BLaER1 (cell line): Measurements from ENCODE around the gene TMEM223.
"Not testable (repeated sequence)": the region's sequence is repeated elsewhere in the genome, so short reads cannot be mapped to it uniquely, and the experiment has no call there.

ENCODE experiments used
- H3K27ac ChIP-seq: shearing (Covaris generic); formaldehyde crosslinking; 2 replicates; pipeline ENCODE4 v1.8.1; 2022
- H3K27me3 ChIP-seq: shearing (Covaris generic); formaldehyde crosslinking; 2 replicates; pipeline ENCODE4 v1.8.1; 2022
- H3K36me3 ChIP-seq: shearing (Covaris generic); formaldehyde crosslinking; 2 replicates; pipeline ENCODE4 v1.8.1; 2022
- H3K4me1 ChIP-seq: shearing (Covaris generic); formaldehyde crosslinking; 2 replicates; pipeline ENCODE4 v1.8.1; 2022
- H3K4me2 ChIP-seq: shearing (Covaris generic); formaldehyde crosslinking; 2 replicates; pipeline ENCODE4 v1.8.1; 2022
- H3K4me3 ChIP-seq: shearing (Covaris generic); formaldehyde crosslinking; 2 replicates; pipeline ENCODE4 v1.8.1; 2022
- H3K9ac ChIP-seq: shearing (Covaris generic); formaldehyde crosslinking; 2 replicates; pipeline ENCODE4 v1.8.1; 2022
- H3K9me3 ChIP-seq: shearing (Covaris generic); formaldehyde crosslinking; 2 replicates; pipeline ENCODE4 v1.8.1; 2022
- H4K20me1 ChIP-seq: shearing (Covaris generic); formaldehyde crosslinking; 2 replicates; pipeline ENCODE4 v1.8.1; 2022
- Cebpa-rat ChIP-seq: shearing (Covaris generic); IDR thresholded peaks from 2 replicates; pipeline ENCODE4 v1.8.1; 2022

TMEM223 gene

DNA sequence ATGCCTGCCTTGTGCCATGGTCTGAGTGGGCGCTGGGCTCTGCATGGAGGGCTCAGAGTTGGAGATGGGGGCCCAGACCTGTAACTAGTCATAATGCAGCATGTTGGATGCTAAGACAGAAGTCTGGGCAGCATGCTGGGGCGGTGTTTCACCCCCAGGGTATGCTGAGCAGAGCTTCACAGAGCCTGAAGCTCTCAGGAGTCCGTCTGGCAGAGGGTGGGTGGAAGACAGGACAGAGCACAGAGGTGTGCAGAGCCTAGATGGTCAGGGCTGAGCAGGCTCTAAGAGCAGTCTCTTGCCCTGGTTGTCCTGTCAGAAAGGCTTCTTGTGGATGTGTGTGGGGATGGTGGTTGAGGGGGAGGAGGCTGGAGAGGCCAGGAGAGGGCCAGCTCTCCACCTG is 13.4 kb downstream of the TMEM223 start:
- Histone ChIP-seq H3K27me3 (no peaks in the 10 kb centered on the region), H3K4me3 (no peak overlapping the region), H3K4me1 (peaks cover 5% of the 10 kb centered on the region; the same call in 1 of the 2 replicates), H3K9ac (0 out of 2 replicates have a peak overlapping the region, but pooled peaks have one; percentile 24), H3K4me2 (no peak overlapping the region), H3K9me3 (no peaks in the 10 kb centered on the region), H4K20me1 (no peaks in the 10 kb centered on the region), H3K36me3 (peaks cover 78% of the 10 kb centered on the region), H3K27ac (no peak overlapping the region)
- no peak for TF ChIP-seq Cebpa-rat

DNA sequence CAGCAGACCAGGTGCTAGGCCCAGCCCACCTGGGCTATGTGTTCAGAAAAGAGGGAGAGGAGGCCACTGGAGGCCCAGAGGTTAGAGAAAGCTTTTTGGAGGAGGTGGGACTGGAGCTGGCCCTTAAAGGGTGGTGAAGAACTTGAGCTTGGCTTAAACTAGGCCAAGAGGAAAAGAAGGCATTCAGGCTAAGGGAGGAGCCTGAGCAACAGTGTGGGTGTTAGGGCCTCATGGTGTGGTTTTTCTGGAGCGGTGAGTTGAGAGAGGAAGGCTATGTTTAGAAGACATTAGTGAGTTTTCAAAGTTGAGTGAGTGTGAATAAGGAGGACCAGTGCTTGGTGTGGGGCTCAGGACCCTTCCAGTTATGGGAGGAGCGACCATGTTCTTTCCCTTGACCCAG is 14.4 kb downstream of the TMEM223 start:
- Histone ChIP-seq H3K27me3 (no peaks in the 10 kb centered on the region), H3K4me1 (peaks cover 12% of the 10 kb centered on the region), H3K9ac (peak overlapping the region; percentile 38; the same call in 1 of the 2 replicates), H3K4me3 (no peak overlapping the region), H3K36me3 (peaks cover 68% of the 10 kb centered on the region), H3K9me3 (no peaks in the 10 kb centered on the region), H3K4me2 (0 out of 2 replicates have a peak overlapping the region, but pooled peaks have one; percentile 0), H4K20me1 (no peaks in the 10 kb centered on the region), H3K27ac (0 out of 2 replicates have a peak overlapping the region, but pooled peaks have one; percentile 18)
- TF ChIP-seq Cebpa-rat = no peak

DNA sequence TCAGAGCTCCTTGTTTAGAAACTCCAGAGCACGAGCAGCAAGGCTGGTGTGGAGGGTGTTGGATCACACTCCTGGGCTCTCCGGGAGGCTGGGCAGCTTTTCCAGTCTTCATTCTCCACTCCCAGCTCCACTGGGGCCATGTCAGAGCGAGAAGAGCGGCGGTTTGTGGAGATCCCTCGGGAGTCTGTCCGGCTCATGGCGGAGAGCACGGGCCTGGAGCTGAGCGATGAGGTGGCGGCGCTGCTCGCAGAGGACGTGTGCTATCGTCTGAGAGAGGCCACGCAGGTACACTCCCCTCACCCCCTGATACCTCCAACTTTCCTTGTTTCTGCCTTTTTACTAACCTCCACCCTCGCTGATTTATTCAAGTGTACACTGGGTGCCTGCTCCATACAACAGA is 16.2 kb downstream of the TMEM223 start:
- H4K20me1 ChIP-seq = no peaks in the 10 kb centered on the region
- no peak overlapping the region for H3K4me2 ChIP-seq
- 0 out of 2 replicates have a peak overlapping the region, but pooled peaks have one; percentile 12 for H3K9ac ChIP-seq
- H3K4me1 ChIP-seq = peaks cover 23% of the 10 kb centered on the region
- H3K27ac ChIP-seq = no peak overlapping the region
- H3K27me3 ChIP-seq = no peaks in the 10 kb centered on the region
- H3K4me3 ChIP-seq = no peak overlapping the region
- H3K9me3 ChIP-seq = no peaks in the 10 kb centered on the region
- peaks cover 58% of the 10 kb centered on the region for H3K36me3 ChIP-seq
- no peak for TF ChIP-seq Cebpa-rat

DNA sequence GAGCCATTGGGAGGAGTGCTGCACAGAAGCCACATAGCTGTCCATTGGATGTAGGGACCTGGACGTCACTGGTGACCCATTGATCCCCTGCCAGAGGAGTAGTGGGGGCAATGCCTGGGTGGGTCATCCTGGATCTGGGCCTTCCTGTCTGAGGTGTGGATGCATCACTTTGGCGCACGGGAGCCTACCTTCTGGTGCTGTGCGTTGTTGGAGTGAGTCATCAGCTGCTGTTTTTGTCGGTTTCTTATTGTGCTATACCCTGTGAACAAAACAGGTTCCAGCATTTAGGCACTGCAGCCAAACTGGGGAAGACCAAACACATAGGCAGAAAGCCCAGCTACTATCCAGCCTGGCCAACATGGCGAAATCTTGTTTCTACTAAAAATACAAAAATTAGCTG is 17.4 kb downstream of the TMEM223 start:
- Histone ChIP-seq H3K4me1 (peaks cover 35% of the 10 kb centered on the region), H3K4me2 (no peak overlapping the region), H3K27ac (no peak overlapping the region), H3K9ac (no peak overlapping the region), H3K27me3 (no peaks in the 10 kb centered on the region), H3K9me3 (no peaks in the 10 kb centered on the region), H4K20me1 (no peaks in the 10 kb centered on the region), H3K4me3 (no peak overlapping the region), H3K36me3 (peaks cover 47% of the 10 kb centered on the region)
- no peak for TF ChIP-seq Cebpa-rat

DNA sequence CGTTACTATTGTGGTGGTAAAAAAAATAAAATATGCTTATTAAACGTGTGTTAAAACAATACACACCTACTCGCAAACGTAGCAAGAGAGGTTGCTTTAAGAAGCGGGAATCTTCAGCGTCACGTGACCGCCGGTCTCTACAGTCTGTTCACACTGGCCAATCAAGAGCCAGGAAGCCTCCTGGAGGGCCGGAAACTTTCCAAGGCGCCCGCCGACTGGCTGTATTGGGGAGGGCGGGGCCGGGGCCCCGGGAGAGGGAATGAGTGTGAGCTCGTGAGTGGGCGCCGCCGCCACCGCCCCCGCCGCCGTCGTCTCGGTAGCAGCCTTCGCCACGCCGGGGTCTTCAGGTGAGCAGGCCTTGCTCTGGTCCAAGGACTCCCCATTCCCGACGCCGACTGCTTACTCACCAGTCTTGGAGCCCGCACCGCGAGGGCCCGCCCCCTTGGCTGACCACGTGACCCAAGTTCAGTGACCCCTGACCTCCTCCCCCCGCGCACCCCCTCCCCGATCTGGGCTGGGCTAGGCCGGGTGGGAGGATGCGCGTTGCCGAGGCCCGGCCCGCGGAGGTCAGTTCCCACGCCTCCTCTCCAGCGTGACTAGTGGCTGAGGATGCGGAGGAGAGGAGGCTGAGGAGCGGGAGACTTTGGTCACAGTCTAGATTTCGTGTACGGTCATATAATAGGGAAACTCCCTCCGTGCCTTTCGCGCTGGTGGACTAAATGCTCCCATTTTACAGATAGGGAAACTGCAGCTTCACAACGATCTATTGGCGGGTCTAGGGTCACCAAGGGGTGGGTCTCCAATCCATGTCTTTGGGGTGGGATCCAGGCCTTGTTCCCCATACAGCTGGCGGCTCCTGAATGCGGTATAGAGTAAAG is 20.4 kb downstream of the TMEM223 start, which contains the start of gene TAF6L:
Gene TAF6L, plus strand, starts transcription at position 253 of the 878 bp plus-strand sequence. CDS start 4,388 bp downstream, outside the sequence.
- Histone ChIP-seq H3K36me3 (peaks cover 41% of the 10 kb centered on the region), H3K4me1 (peaks cover 35% of the 10 kb centered on the region), H3K27ac (peak within 1 kb of the TSS; percentile 78), H3K4me3 (peak within 1 kb of the TSS; percentile 74), H3K4me2 (peak within 1 kb of the TSS; percentile 99), H3K9ac (peak within 1 kb of the TSS; percentile 80), H3K9me3 (no peaks in the 10 kb centered on the region), H3K27me3 (no peaks in the 10 kb centered on the region), H4K20me1 (no peaks in the 10 kb centered on the region)
- TF ChIP-seq Cebpa-rat = no peak

DNA sequence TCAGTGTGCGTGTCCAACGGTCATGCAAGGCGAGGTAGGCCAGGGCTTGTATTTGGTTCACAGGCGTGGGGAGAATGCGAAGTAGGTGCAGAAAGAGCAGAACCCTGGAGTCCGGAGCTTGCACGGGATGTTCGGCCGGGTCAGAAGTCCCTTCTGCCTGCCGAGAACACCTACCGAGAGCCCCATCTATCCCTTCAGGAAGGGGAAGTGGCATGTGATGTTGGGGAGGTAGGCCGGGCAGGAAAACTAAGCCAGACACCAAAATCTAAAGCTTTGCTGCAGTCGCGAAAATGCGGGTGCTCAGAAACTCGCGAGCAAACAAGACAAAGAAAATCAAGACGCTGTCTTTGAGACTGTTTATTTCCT is 21.0 kb downstream of the TMEM223 start:
- H3K4me2 ChIP-seq = peak overlapping the region; percentile 99
- H3K9ac ChIP-seq = peak overlapping the region; percentile 80
- peaks cover 41% of the 10 kb centered on the region for H3K36me3 ChIP-seq
- no peaks in the 10 kb centered on the region for H4K20me1 ChIP-seq
- TF ChIP-seq Cebpa-rat = no peak
- H3K4me1 ChIP-seq = peaks cover 35% of the 10 kb centered on the region
- H3K27ac ChIP-seq = peak overlapping the region; percentile 78
- no peaks in the 10 kb centered on the region for H3K9me3 ChIP-seq
- no peaks in the 10 kb centered on the region for H3K27me3 ChIP-seq
- H3K4me3 ChIP-seq = peak overlapping the region; percentile 74

DNA sequence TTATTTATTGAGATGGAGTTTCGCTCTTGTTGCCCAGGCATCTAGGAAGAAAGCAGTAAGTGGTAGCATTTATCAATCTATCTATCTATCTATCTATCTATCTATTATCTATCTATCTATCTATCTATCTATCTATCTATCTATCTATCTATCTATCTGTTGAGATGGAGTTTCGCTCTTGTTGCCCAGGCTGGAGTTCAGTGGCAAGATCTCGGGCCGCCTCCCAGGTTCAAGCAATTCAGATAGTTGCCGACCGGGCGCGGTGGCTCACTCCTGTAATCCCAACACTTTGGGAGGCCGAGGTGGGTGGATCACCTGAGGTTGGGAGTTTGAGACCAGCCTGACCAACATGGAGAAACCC is 31.0 kb downstream of the TMEM223 start:
- Histone ChIP-seq H3K36me3 (peaks cover 24% of the 10 kb centered on the region), H3K4me2 (peak overlapping the region; percentile 61), H3K9ac (peak overlapping the region; percentile 48; the same call in 1 of the 2 replicates), H3K4me3 (peak overlapping the region; percentile 80), H3K4me1 (peaks cover 20% of the 10 kb centered on the region), H3K27ac (0 out of 2 replicates have a peak overlapping the region, but pooled peaks have one; percentile 30)
- not testable (repeated sequence) for H3K27me3 ChIP-seq, H3K9me3 ChIP-seq, H4K20me1 ChIP-seq

DNA sequence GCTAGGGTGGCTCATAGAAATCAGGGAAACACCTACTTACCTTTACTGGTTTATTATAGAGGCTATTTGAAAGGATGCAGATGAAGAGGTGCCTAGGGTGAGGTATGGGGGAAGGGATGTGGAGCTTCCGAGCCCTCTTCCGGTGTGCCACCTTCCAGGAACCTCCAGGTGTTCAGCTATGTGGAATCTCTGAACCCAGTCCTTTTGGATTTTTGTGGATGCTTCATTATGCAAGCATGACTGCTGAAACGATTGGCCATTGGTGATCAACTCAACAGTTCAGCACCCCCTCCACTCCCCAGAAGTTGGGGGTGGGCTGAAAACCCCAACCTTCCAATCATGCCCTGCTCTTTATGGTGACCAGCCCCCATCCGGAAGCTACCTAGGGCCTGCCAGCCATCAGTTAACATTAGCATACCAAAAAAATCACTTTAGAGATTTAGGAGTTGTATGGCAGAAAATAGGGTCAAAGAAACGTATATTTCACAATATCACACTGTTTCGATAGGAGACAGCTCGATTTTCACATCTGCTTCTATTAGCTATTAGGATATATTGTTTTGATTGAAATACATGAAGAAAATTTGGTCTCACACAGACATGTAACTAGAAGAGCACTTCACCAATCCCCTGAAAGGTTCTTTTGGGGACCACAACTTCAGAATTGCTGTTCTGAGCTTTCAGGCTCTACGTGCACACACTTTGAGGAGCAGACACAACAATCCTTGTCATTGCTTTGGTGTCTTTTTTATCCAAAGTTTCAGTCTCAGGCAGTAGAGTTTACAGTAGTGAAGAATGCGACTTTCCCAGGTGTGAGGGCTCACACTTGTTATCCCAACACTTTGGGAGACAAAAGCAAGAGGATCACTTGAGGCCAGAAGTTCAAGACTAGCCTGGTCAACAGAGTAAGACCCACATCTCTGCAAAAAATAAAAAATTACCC is 33.7 kb downstream of the TMEM223 start:
- Histone ChIP-seq H3K36me3 (peaks cover 2% of the 10 kb centered on the region; the same call in 1 of the 2 replicates), H3K9me3 (no peaks in the 10 kb centered on the region), H3K4me1 (peaks cover 30% of the 10 kb centered on the region), H3K9ac (no peak overlapping the region), H3K4me3 (no peak overlapping the region), H4K20me1 (peaks cover 4% of the 10 kb centered on the region; the same call in 1 of the 2 replicates), H3K4me2 (no peak overlapping the region), H3K27ac (no peak overlapping the region), H3K27me3 (no peaks in the 10 kb centered on the region)
- no peak for TF ChIP-seq Cebpa-rat

DNA sequence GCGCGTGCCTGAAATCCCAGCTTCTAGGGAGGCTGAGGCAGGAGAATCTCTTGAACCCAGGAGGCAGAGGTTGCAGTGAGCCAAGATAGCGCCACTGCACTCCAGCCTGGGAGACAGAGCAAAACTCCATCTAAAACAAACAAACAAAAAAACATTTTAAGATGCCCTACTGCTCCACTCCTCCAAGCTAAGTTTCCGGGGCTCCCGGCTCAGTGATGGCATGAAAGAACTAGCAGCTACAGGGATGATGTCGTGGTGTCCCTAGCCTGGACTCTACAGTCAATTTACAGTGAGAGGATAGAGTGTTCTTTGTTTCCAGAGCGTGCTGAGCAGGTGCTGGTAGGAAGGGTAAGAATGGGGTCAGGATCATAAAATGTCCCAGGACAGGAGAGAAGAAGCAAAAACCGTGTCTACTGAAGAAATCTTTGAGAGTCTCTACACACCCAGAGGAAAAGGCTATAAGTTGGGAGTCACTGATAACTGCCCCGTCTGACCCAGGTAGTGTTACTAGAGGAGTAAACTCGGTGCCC is 36.7 kb downstream of the TMEM223 start:
- Histone ChIP-seq H3K9ac (no peak overlapping the region), H3K27me3 (no peaks in the 10 kb centered on the region), H3K36me3 (peaks cover 23% of the 10 kb centered on the region), H3K4me3 (no peak overlapping the region), H3K4me2 (peak overlapping the region; percentile 81; the same call in 1 of the 2 replicates), H3K27ac (no peak overlapping the region), H3K9me3 (no peaks in the 10 kb centered on the region), H4K20me1 (peaks cover 6% of the 10 kb centered on the region; the same call in 1 of the 2 replicates), H3K4me1 (peaks cover 27% of the 10 kb centered on the region)
- TF ChIP-seq Cebpa-rat = no peak
